NCI-H82 treated with DMSO at 0.1 percent for 48 hours (cell line): ENCODE measurements around the gene LDLRAD4.
"Not testable (repeated sequence)": the region's sequence is repeated elsewhere in the genome, so short reads cannot be mapped to it uniquely, and the experiment has no call there.

Experiments used
- DNase-seq: peaks from one replicate; lab custom pipeline; 2025; ENCODE audit not compliant: unreplicated experiment; lab: John Stamatoyannopoulos, UW

LDLRAD4 gene

DNA sequence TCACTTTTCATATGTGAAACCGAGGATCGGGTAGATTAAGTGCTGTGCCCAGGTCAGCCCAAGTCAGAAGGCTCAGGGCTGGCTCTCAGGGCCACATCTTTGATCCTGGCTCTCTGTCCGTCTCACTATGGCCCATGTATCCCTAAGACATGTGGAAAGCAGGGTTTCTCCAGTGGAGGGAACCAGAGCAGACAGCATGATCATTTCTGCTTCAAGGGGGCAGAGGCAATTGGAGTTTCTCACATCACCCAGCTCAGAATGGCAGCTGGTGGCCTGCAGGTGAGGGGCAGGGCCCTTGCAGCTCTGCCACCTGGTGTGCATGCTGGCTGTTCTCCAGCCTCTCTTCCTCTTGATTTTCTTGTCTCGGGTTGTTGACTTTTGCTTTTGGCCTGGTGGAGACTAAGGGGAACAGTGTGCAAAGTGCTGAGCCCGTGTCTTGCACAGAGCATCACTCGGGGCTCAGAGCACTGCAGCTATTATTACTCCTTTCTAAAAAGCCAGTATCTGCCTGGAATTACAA lies 27.0 kb downstream of the LDLRAD4 start:
- DNase-seq = no peak

DNA sequence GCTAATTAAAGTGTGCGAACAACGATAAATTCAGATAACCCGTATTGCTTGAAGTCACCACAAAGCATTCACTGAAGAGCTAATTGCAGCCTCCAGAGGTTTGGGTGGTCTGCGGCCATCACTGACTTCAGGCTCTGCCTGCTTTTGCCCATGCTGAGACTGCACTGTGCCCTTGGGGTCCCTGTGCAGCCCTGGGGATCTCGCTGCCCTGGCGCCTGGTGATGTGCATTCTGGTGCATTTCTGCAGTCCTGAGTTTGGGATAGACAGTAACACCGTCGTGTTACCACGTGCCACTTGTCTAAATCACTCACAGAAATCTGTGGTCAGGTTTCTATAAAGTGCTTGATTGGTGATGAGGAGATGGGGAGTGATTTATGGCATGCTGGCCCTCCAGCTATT lies 27.6 kb downstream of the LDLRAD4 start:
- DNase-seq = no peak

DNA sequence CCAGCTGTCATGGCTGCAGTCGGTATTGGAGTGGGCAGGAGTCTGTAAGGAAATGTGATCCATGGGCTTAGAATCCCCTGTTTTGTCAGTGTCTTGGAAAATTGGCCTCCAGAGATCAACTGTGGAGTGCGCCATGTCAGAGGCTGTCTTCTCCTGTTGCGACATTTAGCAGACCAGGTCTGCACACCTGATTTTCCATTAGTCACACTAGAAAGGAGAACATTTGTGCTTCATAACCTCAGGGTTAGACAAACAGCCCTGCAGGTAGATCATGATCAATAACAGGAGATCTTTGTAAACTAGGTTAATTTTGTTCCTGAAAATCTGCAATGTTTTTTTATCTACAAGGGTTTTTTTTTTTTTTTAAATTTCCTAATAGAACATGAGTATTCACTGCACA lies 28.0 kb downstream of the LDLRAD4 start:
- DNase-seq = no peak

DNA sequence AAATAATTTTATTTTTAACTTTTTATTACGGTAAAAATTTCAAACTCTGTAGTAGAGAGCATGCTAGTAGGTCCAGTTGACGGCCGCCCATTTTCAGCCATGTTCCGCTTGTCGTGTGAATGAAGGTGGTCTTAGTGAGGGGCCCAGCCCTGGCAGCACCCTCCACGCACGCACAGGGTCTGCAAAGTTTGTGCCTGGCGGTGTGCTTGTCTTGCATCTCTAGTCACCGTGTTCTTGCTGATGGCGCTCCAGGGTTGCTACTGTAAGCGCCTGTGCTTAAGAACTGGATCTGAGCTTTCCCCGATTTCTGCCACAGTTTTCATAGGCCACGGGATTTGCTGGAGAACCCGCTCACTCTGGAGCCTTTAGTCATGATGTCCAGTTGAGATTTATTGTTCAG lies 28.9 kb downstream of the LDLRAD4 start:
- DNase-seq = no peak

DNA sequence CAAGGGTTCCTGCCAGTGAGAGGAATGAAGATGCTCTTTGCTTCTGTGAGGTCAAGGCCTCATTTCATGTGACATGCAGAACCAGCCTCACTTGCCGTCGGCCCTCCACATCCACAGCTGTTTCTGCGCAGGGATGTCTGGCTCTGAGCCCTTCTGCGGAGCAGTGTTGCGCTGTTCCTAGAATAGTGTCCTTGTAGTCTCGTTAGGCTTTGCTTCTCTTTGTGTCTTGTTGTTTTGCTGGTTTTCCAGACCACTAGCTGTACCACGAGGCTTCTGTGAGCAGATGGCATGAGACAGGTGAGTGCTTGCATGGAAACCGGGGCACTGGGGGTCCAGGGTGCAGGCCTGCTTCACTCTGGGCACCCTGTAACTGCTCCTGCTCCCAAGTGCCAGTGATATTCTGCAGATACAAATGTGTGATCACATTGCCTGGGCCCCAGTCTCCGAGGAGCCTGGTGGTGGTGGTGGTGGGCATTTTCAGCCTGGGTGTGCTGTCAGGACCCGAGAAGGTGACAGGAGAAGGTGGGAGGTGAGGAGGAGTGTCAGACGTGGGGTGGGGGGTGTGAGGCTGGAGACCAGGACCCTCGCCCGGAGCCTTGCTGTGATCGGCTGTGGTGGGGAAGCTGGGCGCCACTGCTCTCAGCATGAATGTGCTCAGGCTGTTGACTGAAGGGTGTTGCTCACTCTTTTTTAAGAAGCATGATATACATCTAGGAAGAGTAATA lies 34.3 kb downstream of the LDLRAD4 start:
- DNase-seq = no peak

DNA sequence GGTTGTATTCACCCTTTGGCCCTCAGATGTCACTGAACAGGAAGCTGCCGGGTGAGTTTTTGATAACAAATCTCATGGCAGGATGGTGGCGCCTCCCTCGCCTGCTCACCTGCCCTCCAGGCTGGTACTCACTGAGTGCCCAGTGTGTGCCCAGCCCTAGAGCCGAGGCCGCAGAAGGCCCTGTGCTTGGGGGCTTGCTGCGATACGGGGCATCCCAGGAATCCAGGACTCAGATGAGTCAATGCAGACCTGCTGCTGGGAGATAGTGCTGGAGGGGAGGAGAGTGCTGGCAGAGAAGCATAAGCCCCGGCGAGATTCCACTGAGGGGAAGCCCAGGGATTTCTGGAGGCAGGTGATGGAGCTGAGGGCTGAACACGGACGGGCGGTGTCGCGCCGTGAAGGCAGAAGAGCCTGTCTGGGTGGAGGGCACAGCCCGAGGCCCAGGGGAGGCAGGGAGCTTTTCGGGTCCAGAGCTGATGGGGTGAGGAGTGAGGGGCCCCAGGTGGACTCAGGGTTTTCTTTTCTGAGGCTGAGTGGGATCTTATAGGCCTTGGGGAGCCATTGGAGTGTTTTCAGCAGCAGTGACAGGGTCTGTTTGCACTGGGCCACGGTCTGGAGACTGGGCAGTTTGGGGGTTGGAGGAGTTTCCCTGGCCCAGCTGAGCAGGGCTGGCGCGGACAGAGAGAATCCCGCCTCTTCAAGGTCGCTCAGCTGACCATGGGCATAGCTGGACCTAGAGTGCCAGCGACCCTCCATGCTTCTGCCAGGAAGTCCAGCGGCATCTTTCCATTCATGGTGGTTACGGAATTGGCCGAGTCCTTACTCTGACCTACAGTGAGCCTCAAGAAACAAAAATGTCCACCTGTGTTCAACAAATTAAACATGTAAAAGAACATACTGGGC lies 35.5 kb downstream of the LDLRAD4 start:
- no peak for DNase-seq

DNA sequence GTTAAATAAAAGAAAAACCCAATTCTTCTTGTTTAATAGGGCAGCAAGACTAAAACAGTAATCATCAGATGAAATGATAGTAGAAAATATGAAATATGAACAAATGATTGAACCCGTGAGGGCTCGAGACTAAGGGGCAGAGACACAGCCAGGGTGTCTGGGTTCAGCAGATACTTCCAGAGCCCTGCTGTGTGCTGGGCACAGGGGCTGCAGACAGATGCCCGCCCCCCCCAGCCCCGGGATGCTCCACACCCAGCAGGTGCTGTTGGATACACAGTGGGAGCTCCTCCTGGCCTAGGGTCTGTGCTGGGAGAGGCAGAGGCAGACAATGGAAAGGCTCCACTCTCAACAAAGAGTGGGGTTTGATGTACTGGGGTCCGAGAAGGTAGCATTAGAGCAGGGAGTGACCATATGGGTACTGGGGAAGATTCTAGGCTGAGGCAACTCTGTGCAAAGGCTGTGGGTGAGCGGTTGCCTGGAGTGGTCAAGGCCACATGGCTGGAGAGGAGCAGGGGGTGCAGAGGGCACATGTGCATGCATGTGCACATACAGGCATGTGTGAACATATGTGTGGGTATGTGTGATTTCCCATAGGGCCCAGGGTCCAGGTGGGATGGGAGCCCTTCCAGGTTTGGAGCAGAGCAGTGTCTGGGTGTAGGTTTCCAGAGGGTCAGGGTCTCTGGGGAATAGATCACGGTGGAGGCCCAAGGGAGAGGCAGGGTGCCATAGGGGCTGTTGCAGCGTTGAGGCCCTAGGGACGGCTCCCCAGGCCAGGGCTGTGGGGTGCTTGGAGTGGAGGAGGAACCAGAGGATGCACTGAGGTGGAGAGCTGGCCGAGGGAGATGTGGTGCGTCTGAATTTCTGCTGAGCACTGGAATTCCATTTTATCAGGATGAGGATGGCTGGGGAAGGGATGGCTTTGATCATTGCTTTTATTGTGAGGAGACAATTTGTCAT lies 36.7 kb downstream of the LDLRAD4 start:
- no peak for DNase-seq

DNA sequence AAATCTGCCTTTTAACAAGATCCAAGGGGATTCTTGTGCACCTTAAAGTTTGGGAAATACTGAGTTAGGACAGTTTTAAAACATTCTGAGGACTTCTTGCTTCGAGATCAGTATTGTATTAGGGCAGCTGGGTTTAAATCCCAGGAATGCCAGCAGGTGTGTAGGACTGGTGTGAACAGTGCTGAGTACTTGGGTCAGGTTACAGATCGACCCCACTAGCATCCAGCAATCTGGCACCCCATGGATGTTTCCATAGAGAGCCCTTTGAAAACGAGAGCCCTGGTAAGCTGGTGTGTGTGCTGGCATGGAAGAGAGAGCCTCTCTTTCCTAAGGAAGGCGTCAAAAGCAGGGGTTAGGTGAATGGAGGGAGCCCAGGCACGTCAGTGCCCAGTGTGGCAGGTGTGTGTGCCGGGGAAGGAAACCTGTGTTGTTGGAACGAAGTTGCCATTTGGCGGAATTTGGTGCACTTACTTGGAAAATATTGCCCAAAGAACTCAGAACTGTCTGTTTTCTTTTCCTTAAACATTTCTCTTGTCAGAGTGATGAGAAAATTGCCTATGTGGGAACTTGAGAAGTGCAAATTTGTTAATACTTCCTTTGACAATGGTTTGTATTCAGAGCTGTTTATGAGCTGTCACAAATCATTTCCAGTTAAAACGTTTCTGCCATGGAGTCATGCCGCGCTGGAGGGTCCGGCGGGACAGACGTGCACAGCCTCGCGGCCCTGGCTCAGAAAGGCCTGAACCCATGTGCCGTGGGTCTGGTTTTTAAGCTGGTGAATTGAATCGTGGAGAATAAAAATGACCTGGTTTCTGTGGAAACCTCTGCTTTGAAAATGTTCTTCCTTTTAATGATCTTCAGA lies 38.1 kb downstream of the LDLRAD4 start:
- DNase-seq = no peak

DNA sequence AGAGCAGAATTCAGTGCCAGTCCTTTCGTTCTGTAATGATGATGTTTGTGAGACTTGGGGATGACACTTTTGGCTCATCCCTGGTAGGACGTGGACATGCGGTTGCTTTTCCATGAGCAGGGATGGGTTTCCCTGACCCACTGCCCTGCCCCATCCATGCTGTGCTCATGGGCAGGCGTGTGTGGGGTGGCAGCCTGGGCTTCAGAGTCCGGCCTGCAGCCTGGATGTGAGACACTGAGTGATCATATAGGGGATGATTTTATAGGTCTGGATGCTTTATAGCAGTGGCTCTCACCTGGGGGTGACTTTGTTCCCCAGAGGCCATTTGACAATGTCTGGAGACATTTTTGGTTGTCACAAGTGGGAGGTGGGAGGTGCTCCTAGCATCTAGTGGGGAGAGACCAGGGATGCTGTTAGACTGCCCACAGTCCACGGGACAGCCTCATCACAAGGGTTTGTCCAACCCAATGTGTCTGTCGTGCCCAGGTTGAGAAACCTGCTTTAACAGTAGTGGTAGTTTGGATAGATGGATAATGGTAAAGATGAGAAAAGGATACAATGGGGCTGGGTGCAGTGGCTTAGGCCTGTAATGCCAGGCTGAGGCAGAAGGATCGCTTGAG lies 38.9 kb downstream of the LDLRAD4 start:
- DNase-seq = no peak

DNA sequence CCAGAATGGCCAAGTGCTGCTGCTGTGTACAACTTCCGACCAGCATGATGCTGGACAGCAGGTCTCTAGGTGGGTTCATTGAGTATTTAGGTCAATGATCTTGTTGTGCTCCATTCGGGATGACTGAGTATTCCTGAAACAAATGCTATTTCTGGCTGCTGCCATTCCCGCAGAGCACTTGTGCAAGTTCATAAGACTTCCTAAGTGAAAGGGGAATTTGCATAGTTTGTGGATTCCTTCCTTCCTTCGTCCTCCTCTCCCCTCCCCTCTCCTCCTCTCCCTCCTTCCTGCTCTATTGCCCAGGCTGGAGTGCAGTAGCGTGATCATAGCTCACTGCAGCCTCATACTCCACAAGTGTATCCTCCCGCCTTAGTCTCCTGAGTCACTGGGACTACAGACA lies 40.4 kb downstream of the LDLRAD4 start:
- DNase-seq = no peak

DNA sequence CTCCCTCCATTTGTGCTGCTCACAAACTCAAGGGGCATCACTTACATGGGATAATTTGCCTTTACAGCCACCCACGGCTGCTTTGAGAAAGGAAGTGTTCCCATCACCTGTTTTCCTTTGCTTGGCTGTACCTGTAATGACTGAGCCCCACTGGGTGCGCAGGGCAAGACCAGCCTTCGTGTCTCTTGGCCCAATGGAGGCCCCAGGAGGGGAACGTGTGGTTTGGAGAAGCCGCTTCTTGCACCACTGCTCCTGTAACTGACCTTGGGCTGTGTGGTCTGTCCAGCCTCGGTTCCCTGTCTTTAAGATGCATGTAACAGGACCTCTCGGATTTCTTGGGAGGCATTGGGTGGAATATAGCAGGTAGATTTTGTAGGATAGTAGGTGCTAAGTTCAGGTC lies 41.1 kb downstream of the LDLRAD4 start:
- DNase-seq = no peak

DNA sequence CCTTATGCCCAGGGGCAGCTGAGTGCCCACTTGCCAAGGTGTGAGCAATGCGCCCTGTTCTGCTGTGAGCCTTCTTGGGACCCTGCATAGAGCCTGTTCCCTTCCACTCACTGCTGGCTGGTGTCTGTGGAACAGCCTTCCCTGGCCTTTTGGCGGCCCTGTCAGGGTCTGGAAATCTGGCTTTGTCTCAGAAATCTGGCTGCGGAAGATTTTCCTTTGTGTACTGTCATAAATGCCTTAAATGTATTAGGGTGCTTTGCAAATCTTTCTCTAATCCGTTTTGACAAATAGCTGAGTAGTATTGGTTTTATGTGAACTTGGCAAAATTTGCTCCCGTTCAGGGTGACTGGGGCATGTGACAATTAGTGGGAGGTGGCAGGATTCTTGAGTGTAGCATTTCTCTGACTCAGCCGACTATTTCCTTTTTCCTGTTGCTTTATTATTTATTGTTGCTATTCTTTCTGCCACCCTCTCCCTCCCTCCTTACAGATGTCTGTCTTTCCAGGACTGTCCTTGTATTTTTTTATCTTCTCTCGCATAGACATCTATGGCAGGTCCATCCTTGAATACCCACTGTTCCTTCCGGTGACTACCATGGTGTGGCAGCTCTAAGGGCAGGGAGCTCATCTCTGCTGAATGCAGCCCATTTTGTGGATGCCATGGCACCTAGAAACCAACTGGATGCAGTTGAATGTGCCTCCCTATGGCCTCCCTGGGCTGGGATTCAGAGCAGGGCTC lies 41.8 kb downstream of the LDLRAD4 start:
- DNase-seq = no peak

DNA sequence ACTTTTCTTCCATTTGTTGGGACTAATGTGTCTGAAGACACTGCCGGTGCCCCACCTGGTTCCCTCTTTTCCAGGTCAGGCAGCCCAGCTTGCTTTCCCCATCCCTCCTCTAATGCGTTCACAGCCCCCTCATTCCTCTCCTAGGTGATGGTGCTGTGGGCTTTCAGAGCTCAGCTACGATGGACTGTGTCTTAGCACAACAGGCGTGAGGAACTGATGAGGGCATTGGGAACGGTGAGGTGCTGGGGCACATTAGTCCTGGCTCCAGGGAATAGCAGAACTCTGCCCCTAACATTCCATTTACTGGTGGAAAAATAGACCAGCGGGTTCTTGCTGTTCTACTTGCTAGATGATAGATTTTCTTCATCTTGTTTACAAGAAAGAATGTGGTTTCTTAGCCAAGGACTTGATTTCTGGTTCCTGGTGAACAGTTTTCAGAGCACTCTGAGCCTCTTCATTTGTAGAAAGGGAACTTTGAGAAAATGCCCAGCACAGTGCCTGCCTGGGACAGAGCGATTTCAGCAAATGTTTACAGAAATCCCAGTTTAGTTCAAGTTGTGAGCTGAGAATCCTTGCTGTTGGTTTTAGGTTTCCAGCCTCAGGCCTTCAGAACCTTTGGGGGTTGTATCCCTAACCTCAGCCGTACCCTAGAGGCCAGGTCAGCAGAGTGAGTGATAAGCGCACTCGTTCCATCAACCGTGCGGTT lies 42.5 kb downstream of the LDLRAD4 start:
- DNase-seq = no peak

DNA sequence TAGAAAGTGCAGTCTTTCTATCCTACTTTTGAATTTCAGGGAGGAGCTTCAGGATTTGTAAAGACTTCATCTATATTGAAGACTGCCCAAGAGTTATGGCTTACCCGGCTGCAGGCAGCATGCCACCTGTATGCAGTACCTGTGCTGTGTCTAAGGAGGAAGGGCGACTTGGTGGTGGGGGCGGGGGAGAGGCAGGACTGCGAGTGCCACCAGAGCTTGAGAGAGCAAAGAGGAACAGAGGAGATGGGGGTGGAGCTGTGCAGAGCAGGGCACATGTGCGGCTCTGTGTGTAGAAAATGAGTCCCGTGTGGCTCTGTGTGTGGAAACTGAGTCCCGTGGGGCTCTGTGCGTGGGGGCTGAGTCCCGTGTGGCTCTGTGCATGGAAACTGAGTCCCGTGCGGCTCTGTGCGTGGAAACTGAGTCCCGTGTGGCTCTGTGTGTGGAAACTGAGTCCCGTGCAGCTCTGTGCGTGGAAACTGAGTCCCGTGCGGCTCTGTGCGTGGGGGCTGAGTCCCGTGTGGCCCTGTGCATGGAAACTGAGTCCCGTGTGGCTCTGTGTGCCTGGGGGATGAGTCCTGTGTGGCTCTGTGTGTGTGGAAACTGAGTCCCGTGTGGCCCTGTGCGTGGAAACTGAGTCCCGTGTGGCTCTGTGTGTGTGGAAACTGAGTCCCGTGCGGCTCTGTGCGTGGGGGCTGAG lies 43.2 kb downstream of the LDLRAD4 start:
- DNase-seq = no peak

DNA sequence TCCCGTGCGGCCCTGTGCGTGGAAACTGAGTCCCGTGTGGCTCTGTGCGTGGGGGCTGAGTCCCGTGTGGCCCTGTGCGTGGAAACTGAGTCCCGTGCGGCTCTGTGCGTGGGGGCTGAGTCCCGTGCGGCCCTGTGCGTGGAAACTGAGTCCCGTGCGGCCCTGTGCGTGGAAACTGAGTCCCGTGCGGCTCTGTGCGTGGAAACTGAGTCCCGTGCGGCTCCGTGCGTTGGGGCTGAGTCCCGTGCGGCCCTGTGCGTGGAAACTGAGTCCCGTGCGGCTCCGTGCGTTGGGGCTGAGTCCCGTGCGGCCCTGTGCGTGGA lies 43.8 kb downstream of the LDLRAD4 start:
- DNase-seq = not testable (repeated sequence)

DNA sequence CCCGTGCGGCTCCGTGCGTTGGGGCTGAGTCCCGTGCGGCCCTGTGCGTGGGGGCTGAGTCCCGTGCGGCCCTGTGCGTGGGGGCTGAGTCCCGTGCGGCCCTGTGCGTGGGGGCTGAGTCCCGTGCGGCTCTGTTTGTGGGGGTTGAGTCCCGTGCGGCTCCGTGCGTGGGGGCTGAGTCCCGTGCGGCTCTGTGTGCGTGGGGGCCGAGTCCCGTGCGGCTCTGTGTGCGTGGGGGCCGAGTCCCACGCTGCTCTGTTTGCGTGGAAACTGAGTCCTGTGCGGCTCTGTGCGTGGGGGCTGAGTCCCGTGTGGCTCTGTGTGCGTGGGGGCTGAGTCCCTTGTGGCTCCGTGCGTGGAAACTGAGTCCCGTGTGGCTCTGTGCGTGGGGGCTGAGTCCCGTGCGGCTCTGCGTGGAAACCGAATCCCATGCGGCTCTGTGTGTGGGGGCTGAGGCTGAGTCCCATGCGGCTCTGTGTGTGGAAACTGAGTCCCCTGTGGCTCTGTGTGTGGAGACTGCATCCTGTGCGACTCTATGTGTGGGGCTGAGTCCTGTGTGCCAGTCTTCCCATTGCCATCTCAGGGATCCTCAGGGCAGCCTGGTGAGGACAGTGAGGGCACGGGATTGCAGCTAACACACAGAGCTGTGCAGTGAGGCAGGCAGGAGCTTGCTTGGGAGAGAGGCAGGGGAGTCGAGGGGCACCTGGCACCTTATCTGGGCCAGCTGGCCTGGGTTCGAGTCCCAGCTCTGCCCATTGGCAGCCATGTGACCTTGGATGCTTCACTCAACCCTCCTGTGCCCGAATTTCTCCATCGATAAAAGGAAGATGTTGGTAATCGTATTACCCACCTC lies 44.5 kb downstream of the LDLRAD4 start:
- no peak for DNase-seq
